COLO668 (cell line): ENCODE measurements around the gene TSACC.
A peak's percentile ranks its signal among the peaks of the same experiment; 100 is the strongest.

Experiments
- DNase-seq: peaks from one replicate; lab custom pipeline; 2025; ENCODE audit not compliant: unreplicated experiment; lab: John Stamatoyannopoulos, UW

Gene TSACC

GRCh38 chr1:156372876-156373275 lies 34.5 kb downstream of the TSACC start:
- no peak for DNase-seq

DNA sequence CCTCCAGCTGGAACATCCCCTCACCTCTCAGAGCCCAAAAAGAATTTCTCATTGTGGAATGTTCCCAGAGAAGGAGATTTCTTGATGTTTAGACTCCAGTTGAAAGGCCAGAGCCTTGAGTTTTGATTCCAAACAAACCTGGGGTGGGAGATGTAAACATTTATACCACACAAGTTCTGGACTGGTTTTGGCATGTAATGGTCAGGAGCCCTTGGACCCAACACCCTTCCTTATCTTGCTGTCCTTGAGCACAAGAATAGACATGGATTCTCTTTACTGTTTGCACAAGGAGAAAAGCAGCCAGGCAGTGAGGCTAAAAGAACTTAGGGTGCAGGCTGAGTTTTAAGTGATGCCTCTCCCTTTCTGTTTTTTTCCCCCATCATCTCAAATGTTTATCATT lies 35.2 kb downstream of the TSACC start:
- no peak for DNase-seq

- DNase-seq: no peak
These were observed 37.8 kb downstream of the TSACC start for GRCh38 chr1:156376146-156376545.

DNA sequence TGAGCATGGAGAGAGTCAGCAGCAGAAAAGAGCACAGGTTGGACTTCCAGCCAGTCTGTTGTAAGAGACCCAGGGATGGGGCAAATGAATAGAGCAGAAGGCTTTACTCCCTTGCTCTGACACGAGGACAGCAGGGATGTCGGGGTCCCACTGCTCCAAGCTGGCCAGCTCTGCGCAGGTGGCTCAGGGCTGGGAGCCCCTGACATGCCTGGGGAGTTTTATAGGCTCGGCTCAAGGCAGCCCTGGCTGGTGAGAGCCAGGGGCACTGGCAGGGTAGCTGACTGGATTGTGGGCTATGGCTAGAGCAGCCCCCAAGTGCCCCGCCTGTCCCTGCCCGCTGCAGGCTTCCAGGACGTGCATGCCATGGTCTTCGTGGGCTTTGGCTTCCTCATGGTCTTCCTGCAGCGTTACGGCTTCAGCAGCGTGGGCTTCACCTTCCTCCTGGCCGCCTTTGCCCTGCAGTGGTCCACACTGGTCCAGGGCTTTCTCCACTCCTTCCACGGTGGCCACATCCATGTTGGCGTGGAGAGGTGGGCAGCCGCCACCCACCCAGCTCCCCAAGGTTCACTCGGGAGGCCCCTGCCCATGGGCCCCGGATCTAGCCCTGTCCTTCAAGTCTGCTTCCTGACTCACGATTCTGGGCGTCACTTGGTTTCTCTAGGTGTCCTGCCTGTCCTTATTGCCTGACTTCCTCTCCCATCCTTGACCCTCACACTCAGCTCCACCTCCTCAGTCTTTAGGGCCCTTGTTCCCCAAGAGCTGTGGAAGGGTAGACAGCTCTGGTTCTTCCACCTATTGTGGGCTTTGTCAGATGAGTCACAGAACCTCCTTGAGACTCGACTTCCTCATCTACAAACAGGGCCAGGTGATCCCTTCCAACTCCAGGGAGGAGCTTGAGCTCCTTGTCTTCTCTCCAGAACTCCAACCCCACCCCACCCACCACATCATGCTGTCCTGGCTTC lies 38.9 kb downstream of the TSACC start:
- DNase-seq: no peak

GRCh38 chr1:156378557-156378956 lies 40.2 kb downstream of the TSACC start:
- no peak for DNase-seq

- no peak for DNase-seq
These were observed 41.3 kb downstream of the TSACC start for GRCh38 chr1:156379420-156380165.

DNA sequence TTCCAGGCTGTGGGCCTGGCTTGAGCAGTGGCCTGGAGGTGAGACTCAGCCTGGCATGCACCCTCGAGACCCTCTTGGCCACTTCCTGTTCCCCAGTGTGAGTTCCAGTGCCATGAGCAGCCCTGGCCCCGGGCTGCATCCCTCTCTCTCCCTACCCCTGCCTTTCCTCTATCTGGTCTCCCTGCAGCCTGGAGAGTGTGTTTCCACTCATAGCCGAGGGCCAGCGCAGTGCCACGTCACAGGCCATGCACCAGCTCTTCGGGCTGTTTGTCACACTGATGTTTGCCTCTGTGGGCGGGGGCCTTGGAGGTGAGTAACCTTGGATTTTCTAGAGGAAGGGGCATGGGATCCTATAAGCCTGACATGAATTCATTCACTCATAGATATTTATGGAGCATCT lies 44.2 kb downstream of the TSACC start:
- no peak for DNase-seq

DNA sequence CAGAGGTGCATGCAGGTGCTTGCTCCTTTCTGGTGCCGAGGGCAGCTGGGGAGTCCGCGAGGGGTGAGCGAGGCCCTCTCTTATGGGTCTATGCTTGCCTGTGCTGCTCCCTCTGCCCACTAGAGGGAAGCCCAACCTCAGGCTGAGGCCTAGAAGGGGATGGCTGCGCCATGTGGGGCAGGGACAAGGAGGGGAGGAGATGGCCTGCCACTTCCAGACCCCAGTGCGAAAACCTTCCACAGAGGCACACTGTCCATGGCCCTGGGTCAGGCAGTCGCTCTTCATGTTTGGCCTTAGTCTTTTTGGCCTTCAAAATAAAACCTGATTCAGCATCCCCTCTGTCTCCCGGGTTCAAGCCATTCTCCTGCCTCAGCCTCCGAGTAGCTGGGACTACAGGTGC lies 44.7 kb downstream of the TSACC start:
- peak; percentile 78 for DNase-seq

DNA sequence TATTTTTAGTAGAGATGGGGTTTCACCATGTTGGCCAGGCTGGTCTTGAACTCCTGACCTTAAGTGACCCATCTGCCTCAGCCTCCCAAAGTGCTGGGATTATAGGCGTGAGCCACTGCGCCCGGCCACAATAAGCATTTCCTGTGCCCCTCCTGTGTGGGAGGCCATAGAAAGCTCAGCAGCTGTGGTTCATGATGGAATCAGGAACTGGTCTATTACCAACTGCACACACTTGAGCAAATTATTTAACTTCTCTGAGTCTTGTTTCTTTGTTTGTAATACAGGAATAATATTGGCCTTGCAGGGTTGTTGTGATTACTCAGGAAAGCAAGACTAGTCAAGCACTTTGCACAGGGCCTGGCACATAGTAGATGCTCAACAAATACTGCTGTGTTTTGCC lies 45.7 kb downstream of the TSACC start:
- no peak for DNase-seq

DNA sequence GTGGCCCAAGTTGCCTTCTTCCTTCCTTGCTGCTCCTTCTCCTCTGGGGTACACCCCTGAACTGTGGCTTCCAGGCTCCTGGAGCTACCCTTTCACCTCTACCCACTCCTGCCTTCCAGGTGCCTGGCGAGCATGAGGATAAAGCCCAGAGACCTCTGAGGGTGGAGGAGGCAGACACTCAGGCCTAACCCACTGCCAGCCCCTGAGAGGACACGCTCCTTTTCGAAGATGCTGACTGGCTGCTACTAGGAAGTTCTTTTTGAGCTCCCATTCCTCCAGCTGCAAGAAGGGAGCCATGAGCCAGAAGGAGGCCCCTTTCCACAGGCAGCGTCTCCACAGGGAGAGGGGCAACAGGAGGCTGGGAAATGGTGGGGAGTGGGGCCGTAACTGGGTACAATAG lies 46.3 kb downstream of the TSACC start:
- no peak for DNase-seq

- peak; percentile 68 for DNase-seq
These were observed 47.3 kb downstream of the TSACC start for GRCh38 chr1:156385534-156386031.

DNA sequence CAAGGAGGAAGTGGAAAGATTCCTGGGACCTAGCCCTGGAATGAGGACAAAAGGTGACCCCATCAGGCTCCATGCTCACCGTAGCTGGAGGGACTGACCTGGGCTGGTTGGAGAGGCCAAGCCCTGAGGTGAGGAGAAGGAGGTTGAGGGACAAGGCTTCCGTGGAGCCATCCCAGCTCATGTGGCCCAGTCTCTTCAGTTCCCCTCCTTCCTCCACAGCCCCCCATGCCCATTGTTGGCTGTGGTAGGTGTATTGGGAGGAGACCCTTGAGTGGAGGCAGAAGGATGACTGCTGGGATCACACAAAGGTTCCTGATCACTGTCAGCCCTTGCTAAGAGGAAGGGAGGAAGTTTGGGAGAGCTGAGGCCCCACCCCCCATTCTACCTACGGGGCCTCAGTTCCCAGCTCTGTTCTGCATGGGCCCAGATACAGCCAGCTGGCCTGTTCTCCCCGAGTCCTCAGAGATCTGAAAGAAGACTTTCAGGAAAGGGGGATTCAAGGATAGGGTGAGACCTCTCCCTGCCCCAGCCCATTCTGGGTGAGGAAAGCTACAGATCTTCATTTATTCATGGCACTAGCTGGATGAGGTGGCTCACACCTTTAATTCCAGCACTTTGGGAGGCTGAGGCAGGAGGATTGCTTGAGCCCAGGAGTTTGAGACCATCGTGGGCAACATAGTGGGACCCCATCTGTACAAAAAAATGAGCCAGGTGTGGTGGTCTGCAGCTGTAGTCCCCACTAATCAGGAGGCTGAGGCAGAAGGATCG lies 48.0 kb downstream of the TSACC start:
- DNase-seq: no peak

DNA sequence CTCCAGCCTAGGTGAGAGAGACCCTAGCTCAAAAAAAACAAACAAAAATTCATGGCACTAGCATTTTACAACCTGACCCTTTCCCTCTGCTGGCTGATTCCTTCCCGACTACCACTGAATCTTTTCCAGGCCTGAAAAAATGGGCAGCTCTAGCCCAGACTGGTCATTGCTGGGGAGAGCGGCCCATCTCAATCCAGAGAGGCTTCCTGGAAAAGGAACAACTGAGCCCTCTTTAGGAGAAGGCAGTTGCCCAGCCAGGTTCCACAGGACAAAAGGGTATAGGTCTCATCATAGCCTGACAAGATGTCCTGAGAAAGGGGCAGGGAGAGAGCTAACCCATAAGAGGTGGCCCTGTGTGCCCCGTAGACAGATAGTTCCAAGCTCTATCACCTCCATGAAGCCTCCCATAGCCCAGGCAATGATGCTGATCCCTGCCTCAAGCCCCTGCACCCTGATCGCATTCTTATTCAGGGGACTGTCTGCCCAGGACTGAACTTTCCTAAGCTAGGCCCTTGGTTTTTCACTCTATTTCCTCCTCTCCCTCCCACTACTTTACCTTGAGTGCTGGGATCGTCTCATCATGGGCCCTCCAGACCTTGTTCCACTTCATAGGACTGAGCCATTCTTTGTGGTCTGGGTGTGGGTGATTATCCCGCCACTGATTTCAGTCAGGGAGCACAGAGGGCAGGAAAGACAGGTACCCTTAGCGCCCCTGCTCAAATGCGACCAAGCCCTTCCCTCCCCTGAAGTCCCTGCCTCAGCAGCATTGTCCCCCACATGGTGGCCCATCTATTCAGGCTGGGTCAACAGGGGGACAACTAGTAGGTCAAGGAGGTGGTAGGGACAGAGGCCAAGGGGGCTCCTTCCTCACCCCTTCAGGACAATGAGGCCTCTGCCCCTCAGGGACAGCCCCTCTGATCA lies 48.9 kb downstream of the TSACC start:
- DNase-seq: no peak

- no peak for DNase-seq
These were observed 49.5 kb downstream of the TSACC start for GRCh38 chr1:156387870-156388173.

GRCh38 chr1:156388174-156389137 lies 50.1 kb downstream of the TSACC start:
- no peak for DNase-seq

DNA sequence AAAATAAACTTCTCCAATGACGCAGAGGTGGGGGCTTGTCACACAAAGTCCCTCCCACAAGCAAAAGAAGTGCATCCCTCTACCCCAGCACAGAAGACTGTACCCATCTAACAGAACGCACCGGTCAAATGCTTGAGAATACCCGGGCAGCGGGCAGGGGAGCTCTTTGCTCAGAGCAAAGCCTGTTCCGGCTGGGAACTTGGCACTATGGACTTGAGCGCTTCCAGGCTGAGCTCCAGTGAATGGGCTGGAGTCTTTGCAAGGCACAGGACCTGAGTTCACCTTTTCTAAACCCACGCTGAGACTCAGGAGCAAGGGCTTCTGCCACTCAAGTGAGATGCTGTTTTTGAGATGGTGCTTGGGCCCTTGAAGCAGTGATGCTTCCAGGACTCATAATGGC lies 51.0 kb downstream of the TSACC start:
- DNase-seq: no peak

DNA sequence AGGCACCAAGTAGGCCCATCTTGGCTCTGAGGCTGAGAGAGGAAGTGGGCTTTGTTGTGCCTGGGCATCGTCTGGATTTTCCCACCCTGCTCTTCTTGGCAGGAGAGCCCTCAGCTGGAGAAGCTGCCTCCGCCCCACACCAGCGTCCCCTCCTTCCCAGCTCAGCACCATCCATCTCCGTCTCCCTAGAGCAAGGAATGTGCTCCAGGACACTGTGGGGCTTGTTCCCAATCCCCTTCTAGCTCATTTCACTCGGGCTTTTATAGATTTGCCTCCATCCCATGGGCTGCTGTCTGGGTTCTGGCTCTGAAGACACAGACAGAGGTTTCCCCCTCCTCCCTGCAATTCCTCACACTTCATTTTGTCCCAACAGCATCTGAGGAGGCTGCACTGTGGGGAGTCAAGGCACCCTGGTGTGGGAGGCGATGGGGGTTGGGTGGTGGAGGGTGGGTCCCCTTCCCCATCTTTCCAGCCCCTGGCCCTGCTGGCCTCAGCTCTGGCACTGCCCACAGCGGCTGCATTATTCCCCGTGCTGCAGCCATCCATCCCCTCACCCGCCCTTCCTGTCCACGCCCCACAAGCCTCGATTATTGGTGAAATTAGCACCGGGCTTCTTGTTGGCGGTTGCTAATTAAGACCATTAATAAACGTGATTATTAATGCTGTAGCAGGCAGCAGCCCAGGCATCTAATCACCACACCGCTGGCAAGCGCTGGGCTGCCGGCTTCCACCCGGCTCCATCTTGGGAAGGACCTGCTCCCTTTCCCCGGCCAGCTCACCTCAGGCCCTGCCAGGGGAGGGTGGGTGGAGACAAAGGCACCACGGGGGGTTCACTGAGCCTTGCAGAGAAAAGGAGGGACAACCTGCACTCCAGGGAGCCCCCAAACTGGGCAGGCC lies 52.4 kb downstream of the TSACC start:
- DNase-seq: no peak

- no peak for DNase-seq
These were observed 53.0 kb downstream of the TSACC start for GRCh38 chr1:156391366-156391677.
